K562 (cell line): Measurements from ENCODE around the gene TXNL1. TPM values are rescaled to one million over a fixed set of nuclear protein-coding genes. Genes with fewer than 3 reads are reported as not detected.

Source experiments
- ARHGAP35 ChIP-seq: fragments of 450-650 bp; IDR thresholded peaks from 2 replicates; pipeline ENCODE4 v1.6.1; 2018; ENCODE audit not compliant: partially characterized antibody
- CEBPB ChIP-seq: fragments of 450-650 bp; IDR thresholded peaks from 2 replicates; pipeline ENCODE4 v1.6.1; 2016; ENCODE audit warnings: missing genetic modification characterization, missing compliant biosample characterization
- CREB3L1 ChIP-seq: fragments of 450-650 bp; IDR thresholded peaks from 2 replicates; pipeline ENCODE4 v1.6.1; 2014; ENCODE audit warnings: low read depth, mild to moderate bottlenecking, moderate library complexity, borderline replicate concordance
- ESRRB ChIP-seq: fragments of 250-450 bp; sonication (Bioruptor Pico); IDR thresholded peaks from 2 replicates; pipeline ENCODE4 v1.5.0; 2020; ENCODE audit warnings: mild to moderate bottlenecking, moderate library complexity, borderline replicate concordance
- KAT7 ChIP-seq: sonication (generic); formaldehyde crosslinking; IDR thresholded peaks from 2 replicates; pipeline ENCODE4 v1.8.0; 2022; ENCODE audit warnings: missing genetic modification reagents, mild to moderate bottlenecking, borderline replicate concordance
- KAT8 ChIP-seq: fragments of 450-650 bp; IDR thresholded peaks from 2 replicates; pipeline ENCODE4 v1.6.1; 2016; ENCODE audit warnings: low read depth, mild to moderate bottlenecking
- MEF2A ChIP-seq: IDR thresholded peaks from 2 replicates; pipeline ENCODE4 v1.6.1; 2011; ENCODE audit warnings: low read depth, mild to moderate bottlenecking, low read length, moderate library complexity; ENCODE audit not compliant: control insufficient read depth
- RCOR1 ChIP-seq, 2 experiments: IDR thresholded peaks; 2 replicates each; pipeline ENCODE4 v1.6.1; 2012; ENCODE audit warnings: low read depth in 2 of 2, low read length in 2 of 2, borderline replicate concordance in 1 of 2, improper control_type of control experiment in 1 of 2
- RFX7 ChIP-seq: fragments of 250-450 bp; sonication (Bioruptor Pico); IDR thresholded peaks from 2 replicates; pipeline ENCODE4 v1.5.1; 2021; ENCODE audit warnings: mild to moderate bottlenecking
- RUNX1 ChIP-seq: sonication (generic); IDR thresholded peaks from 2 replicates; pipeline ENCODE4 v1.6.1; 2016; ENCODE audit warnings: antibody characterized with exemption, low read depth
- SFPQ ChIP-seq: fragments of 200-400 bp; formaldehyde crosslinking; IDR thresholded peaks from 2 replicates; pipeline ENCODE4 v1.6.1; 2017; ENCODE audit warnings: mild to moderate bottlenecking, low read depth, low read length, moderate library complexity
- SIN3B ChIP-seq: fragments of 450-650 bp; IDR thresholded peaks from 2 replicates; pipeline ENCODE4 v1.6.1; 2017; ENCODE audit warnings: low read depth, mild to moderate bottlenecking, moderate library complexity
- SMAD2 ChIP-seq: fragments of 150-350 bp; IDR thresholded peaks from 2 replicates; pipeline ENCODE4 v1.6.1; 2014; ENCODE audit warnings: low read depth, mild to moderate bottlenecking, low read length
- TCF7 ChIP-seq: sonication (generic); IDR thresholded peaks from 2 replicates; pipeline ENCODE4 v1.6.1; 2016; ENCODE audit warnings: antibody characterized with exemption, borderline replicate concordance
- U2AF2 ChIP-seq: fragments of 200-400 bp; formaldehyde crosslinking; optimal IDR thresholded peaks from 2 replicates; pipeline ENCODE3; 2017; ENCODE audit warnings: low read depth, mild to moderate bottlenecking, low read length
- ZBTB2 ChIP-seq: fragments of 450-650 bp; IDR thresholded peaks from 2 replicates; pipeline ENCODE4 v1.6.1; 2016; ENCODE audit warnings: antibody characterized with exemption
- ZNF12 ChIP-seq: sonication (generic); formaldehyde crosslinking; IDR thresholded peaks from 2 replicates; pipeline ENCODE4 v1.4.0; 2020; ENCODE audit warnings: mild to moderate bottlenecking, missing genetic modification reagents
- ZNF324 ChIP-seq: fragments of 250-450 bp; sonication (Bioruptor Pico); IDR thresholded peaks from 2 replicates; pipeline ENCODE4 v1.4.0; 2020; ENCODE audit warnings: mild to moderate bottlenecking
- polyA plus RNA-seq, 8 experiments: library from polyadenylated mRNA; depleted of rRNA in 4 of 8; stranded (reverse) in 5 of 8; unstranded in 3 of 8; fragments of >200 nt; fragmentation: Nextera tagmentation in 2 of 8; fragmentation: Illumina TruSeq in 1 of 8; extraction: Ambion mirVana in 2 of 8; extraction: Trizol in 1 of 8; gene quantifications; 2 replicates each; pipeline versions ENCODE4 v1.2.1 to v1.2.3, GENCODE V29; 2011 to 2014; ENCODE audit warnings: inconsistent platforms in 1 of 8, missing spikeins in 1 of 8
- total RNA-seq, 7 experiments: library from RNA; depleted of rRNA in 6 of 7; stranded (reverse); fragments of >200 nt in 6 of 7; fragmentation: Illumina TruSeq in 2 of 7; extraction: Trizol in 2 of 7; gene quantifications; 2 replicates each; pipeline versions ENCODE4 v1.2.1 to v1.2.3, GENCODE V29; 2011 to 2021; ENCODE audit warnings: low replicate concordance in 1 of 7
- TF ChIP-seq, protein P1 (sequence below): fragments of 450-650 bp; formaldehyde crosslinking; IDR thresholded peaks from 2 replicates; pipeline ENCODE4 v1.4.0; 2022; ENCODE audit warnings: mild to moderate bottlenecking, moderate library complexity
- TF ChIP-seq, protein P2 (sequence below): fragments of 450-650 bp; IDR thresholded peaks from 2 replicates; pipeline ENCODE4 v1.7.0; 2016; ENCODE audit warnings: borderline replicate concordance

Gene TXNL1
- total and polyA plus RNA-seq, 9 of the 15 experiments (the other 6 are each of a cell fraction or from before 2014, with no cell fraction given), result 45.4 to 103 (median 65.7) TPM

DNA sequence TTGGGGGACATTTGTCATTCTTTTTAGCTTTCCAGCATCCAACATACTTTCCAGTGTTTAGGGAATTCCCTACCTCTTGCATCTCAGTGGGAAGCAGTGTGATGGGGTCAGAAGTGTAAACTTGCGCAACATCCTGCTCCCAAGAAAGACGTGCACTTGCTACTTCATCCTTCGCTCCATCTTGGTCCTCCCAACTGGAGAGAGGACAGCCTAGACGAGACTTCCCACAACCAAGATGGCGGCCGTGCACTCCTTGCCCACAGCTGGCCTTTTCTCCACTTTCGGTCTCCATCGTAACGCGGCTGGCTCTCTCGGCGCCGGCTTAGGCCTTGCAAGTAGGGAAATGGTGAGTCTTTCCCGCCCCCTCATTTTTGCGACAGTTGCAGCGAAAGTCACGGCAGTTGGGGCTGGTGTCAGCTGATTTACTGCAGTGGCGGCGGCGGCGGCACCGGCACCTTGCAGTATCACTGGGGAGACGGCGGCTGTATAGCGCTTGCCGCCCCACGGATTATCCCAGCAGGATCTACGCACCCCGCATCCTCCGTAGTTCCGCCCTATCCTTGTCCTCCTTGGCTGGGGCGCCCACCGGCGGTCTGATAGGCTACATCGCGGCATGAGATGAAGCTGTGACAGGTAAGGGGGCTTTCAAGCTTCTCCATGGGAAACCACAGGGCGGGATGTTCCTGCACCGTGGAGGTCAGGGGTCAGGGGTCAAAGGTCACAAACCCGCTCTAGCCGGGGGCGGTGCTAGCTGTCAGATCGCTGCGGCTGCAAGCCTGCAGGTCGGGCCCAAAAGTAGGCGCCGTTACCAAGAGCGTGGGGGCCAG, 12.8 kb upstream of the TXNL1 start, which contains the start of gene WDR7 (continued):
- no peak; the same call in 1 of the 2 replicates for TF ChIP-seq CREB3L1
- no peak for TF ChIP-seq SMAD2
- TF ChIP-seq ARHGAP35, result no peak
- no peak for TF ChIP-seq SIN3B
- TF ChIP-seq KAT8, result no peak
- TF ChIP-seq RCOR1 (IDR thresholded peaks at IDR 0.05; ENCODE audit: borderline replicate concordance in 1 of 2, low read depth in 2 of 2, low read length in 2 of 2), result peak in 1 of 2 experiments; percentile 56; a peak in 1 of 4 replicates
- TF ChIP-seq KAT7, result peak; percentile 92; the same call in 1 of the 2 replicates
- peak; percentile 98 for TF ChIP-seq CEBPB (tag)
- TF ChIP-seq MEF2A, result no peak
- no peak for TF ChIP-seq U2AF2
- TF ChIP-seq ZNF324 (CRISPR knock-in tag), result no peak
- TF ChIP-seq ESRRB, result no peak
- TF ChIP-seq, protein P1, sequence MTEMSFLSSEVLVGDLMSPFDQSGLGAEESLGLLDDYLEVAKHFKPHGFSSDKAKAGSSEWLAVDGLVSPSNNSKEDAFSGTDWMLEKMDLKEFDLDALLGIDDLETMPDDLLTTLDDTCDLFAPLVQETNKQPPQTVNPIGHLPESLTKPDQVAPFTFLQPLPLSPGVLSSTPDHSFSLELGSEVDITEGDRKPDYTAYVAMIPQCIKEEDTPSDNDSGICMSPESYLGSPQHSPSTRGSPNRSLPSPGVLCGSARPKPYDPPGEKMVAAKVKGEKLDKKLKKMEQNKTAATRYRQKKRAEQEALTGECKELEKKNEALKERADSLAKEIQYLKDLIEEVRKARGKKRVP (CRISPR knock-in tag), result no peak
- no peak for TF ChIP-seq RUNX1
- TF ChIP-seq, protein P2, sequence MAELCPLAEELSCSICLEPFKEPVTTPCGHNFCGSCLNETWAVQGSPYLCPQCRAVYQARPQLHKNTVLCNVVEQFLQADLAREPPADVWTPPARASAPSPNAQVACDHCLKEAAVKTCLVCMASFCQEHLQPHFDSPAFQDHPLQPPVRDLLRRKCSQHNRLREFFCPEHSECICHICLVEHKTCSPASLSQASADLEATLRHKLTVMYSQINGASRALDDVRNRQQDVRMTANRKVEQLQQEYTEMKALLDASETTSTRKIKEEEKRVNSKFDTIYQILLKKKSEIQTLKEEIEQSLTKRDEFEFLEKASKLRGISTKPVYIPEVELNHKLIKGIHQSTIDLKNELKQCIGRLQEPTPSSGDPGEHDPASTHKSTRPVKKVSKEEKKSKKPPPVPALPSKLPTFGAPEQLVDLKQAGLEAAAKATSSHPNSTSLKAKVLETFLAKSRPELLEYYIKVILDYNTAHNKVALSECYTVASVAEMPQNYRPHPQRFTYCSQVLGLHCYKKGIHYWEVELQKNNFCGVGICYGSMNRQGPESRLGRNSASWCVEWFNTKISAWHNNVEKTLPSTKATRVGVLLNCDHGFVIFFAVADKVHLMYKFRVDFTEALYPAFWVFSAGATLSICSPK, result no peak
- TF ChIP-seq ZNF12 (CRISPR knock-in tag), result no peak
- TF ChIP-seq RFX7, result no peak
- no peak for TF ChIP-seq ZBTB2
- TF ChIP-seq TCF7, result no peak
- TF ChIP-seq SFPQ, result no peak
